NCI-H2196 treated with DMSO at 0.1 percent for 48 hours (cell line): ENCODE data around the gene MORF4L1.

Experiments used
- DNase-seq: peaks from one replicate; lab custom pipeline; 2025; ENCODE audit not compliant: unreplicated experiment; lab: John Stamatoyannopoulos, UW

Gene MORF4L1

GRCh38 chr15:78943692-78944091 is 71.0 kb downstream of the MORF4L1 start:
- DNase-seq: no peak

GRCh38 chr15:78944202-78944625 is 71.5 kb downstream of the MORF4L1 start:
- DNase-seq: no peak

GRCh38 chr15:78944669-78945407 is 72.1 kb downstream of the MORF4L1 start, which contains the start of gene CTSH:
Gene CTSH, minus strand, starts transcription at chr15:78945046. Its CDS starts 65 bp downstream, at chr15:78944981.
- DNase-seq: peak; percentile 53

GRCh38 chr15:78946493-78946892 is 73.8 kb downstream of the MORF4L1 start:
- no peak for DNase-seq

- no peak for DNase-seq
These were observed 74.8 kb downstream of the MORF4L1 start for GRCh38 chr15:78947506-78947905.
